OCI-LY3 (cell line): ENCODE results near the gene JAM3.
"Not testable (repeated sequence)": the region's sequence is repeated elsewhere in the genome, so short reads cannot be mapped to it uniquely, and the experiment has no call there.

Source experiments
- H2AFZ ChIP-seq: fragments of 200-600, 300-600 bp; shearing (Covaris generic); 2 replicates; pipeline ENCODE4 v1.6.0; 2014; ENCODE audit warnings: antibody characterized with exemption, low read depth, low read length
- H3K27ac ChIP-seq: fragments of 200-600, 300-600 bp; sonication (generic); 2 replicates; pipeline ENCODE4 v1.5.1; 2014; ENCODE audit warnings: mild to moderate bottlenecking, low read length, moderate library complexity, mixed read lengths
- H3K27me3 ChIP-seq: fragments of 200-600, 300-600 bp; sonication (generic); 2 replicates; pipeline ENCODE4 v1.6.1; 2014; ENCODE audit warnings: low read depth, low read length, mixed read lengths
- H3K36me3 ChIP-seq: fragments of 200-600, 300-600 bp; sonication (generic); replicated peaks from 2 replicates; pipeline ENCODE3; 2014; ENCODE audit warnings: low read depth, low read length, mixed read lengths
- H3K4me1 ChIP-seq: fragments of 300-600, 200-600 bp; sonication (generic); 2 replicates; pipeline ENCODE4 v1.6.1; 2014; ENCODE audit warnings: low read length, mixed read lengths
- H3K4me2 ChIP-seq: fragments of 200-600, 300-600 bp; sonication (generic); 2 replicates; pipeline ENCODE4 v1.6.1; 2014; ENCODE audit warnings: low read length, mixed read lengths
- H3K4me3 ChIP-seq: fragments of 300-600, 200-600 bp; sonication (generic); 2 replicates; pipeline ENCODE4 v1.5.1; 2014; ENCODE audit warnings: antibody characterized with exemption, mild to moderate bottlenecking, low read length, moderate library complexity
- H3K79me2 ChIP-seq: fragments of 300-600, 200-600 bp; shearing (Covaris generic); 2 replicates; pipeline ENCODE4 v1.6.1; 2014; ENCODE audit warnings: mild to moderate bottlenecking, low read length, mixed read lengths
- H3K9ac ChIP-seq: fragments of 300-600, 200-600 bp; shearing (Covaris generic); 2 replicates; pipeline ENCODE4 v1.6.0; 2014; ENCODE audit warnings: mild to moderate bottlenecking, low read length, moderate library complexity
- H3K9me3 ChIP-seq: fragments of 200-600, 300-600 bp; shearing (Covaris generic); 2 replicates; pipeline ENCODE4 v1.6.1; 2014; ENCODE audit warnings: low read length, mixed read lengths; ENCODE audit not compliant: insufficient read depth
- H4K20me1 ChIP-seq: fragments of 200-600, 300-600 bp; sonication (generic); 2 replicates; pipeline ENCODE4 v1.6.1; 2016; ENCODE audit warnings: low read length, mixed read lengths; ENCODE audit not compliant: insufficient read depth
- EZH2phosphoT487 ChIP-seq: fragments of 200-600 bp; shearing (Covaris generic); IDR thresholded peaks from 2 replicates; pipeline ENCODE4 v1.6.1; 2018; ENCODE audit warnings: antibody characterized with exemption, mixed run types, low read depth
- TF ChIP-seq, protein P1 (sequence below): fragments of 200-600, 300-600 bp; sonication (generic); IDR thresholded peaks from 2 replicates; pipeline ENCODE4 v1.5.1; 2014; ENCODE audit warnings: antibody characterized with exemption, low read length, low read depth

Gene JAM3

DNA sequence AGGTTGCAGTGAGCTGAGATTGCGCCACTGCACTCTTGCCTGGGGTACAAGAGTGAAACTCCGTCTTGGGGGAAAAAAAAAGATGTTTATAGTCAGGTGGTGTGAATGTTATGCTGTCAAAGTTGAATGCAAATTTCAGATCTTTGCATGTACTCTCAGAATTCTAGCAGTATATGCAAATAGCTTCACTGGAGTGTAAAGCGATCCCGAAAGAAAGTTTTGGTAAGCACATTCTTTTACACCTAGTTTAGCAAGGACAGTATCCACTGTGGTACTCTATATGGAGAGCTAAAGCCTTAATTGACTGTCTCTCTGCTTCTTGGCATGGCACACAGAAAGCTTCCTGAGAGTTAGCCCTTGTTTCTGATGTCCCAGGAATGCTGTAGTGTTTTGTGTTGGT lies 4.0 kb downstream of the JAM3 start:
- no peak overlapping the region for H3K4me2 ChIP-seq
- TF ChIP-seq EZH2phosphoT487, result no peak
- TF ChIP-seq, protein P1, sequence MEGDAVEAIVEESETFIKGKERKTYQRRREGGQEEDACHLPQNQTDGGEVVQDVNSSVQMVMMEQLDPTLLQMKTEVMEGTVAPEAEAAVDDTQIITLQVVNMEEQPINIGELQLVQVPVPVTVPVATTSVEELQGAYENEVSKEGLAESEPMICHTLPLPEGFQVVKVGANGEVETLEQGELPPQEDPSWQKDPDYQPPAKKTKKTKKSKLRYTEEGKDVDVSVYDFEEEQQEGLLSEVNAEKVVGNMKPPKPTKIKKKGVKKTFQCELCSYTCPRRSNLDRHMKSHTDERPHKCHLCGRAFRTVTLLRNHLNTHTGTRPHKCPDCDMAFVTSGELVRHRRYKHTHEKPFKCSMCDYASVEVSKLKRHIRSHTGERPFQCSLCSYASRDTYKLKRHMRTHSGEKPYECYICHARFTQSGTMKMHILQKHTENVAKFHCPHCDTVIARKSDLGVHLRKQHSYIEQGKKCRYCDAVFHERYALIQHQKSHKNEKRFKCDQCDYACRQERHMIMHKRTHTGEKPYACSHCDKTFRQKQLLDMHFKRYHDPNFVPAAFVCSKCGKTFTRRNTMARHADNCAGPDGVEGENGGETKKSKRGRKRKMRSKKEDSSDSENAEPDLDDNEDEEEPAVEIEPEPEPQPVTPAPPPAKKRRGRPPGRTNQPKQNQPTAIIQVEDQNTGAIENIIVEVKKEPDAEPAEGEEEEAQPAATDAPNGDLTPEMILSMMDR, result no peak
- peaks cover 40% of the 10 kb centered on the region for H3K27me3 ChIP-seq

DNA sequence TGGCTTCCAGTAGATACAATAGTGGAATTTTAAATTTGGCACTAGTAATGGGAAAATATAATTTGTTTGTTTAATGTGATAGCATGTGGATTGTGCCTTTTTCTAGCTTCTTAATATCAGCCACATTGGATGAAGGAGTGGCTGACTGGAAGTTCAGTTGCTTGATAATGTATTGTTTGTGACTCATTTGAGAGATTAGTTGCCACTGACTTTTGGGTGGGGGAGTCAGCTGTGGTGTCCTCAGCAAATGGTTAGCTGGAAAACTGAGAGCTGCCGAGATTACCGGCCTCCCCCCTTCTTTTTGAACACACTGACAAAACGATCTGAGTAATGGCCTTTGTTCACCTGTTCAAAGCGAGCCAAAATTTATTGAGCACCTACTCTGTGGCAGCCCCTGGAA lies 5.5 kb downstream of the JAM3 start:
- no peaks in the 10 kb centered on the region for H3K79me2 ChIP-seq
- H3K4me3 ChIP-seq, result no peak overlapping the region
- H2AFZ ChIP-seq, result no peak overlapping the region
- H3K9me3 ChIP-seq, result no peaks in the 10 kb centered on the region
- H3K4me1 ChIP-seq, result peaks cover 5% of the 10 kb centered on the region
- no peak overlapping the region for H3K9ac ChIP-seq
- H3K36me3 ChIP-seq, result no peaks in the 10 kb centered on the region
- no peak overlapping the region for H3K4me2 ChIP-seq
- no peak for TF ChIP-seq EZH2phosphoT487
- no peaks in the 10 kb centered on the region for H4K20me1 ChIP-seq
- peaks cover 40% of the 10 kb centered on the region for H3K27me3 ChIP-seq
- H3K27ac ChIP-seq, result no peak overlapping the region

More for the DNA sequence above, 4.0 kb downstream of the JAM3 start:
- Histone ChIP-seq H3K4me3 (no peak overlapping the region), H3K4me1 (peaks cover 5% of the 10 kb centered on the region), H3K79me2 (no peaks in the 10 kb centered on the region), H4K20me1 (no peaks in the 10 kb centered on the region), H3K9ac (no peak overlapping the region), H2AFZ (no peak overlapping the region), H3K9me3 (no peaks in the 10 kb centered on the region), H3K27ac (no peak overlapping the region), H3K36me3 (no peaks in the 10 kb centered on the region)

DNA sequence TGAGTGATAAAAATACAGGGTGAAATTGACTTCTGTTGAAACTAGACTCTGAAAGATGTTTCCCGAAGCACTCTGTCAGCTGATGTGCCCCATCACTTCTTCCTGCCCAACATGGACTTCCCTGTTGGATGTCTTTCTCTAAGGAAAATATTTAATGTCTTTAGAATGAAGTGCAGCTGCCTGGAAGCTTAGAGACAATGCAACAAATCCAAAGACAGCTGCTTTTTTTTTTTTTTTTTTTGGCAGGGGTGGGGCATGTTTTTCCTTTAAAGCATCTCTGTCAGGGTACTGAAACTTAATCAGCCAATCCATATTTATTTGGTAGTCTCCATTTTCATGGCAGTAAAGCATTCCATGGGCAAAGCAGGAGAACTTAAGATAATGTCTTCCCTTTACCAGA lies 5.9 kb downstream of the JAM3 start:
- Histone ChIP-seq H3K79me2 (no peaks in the 10 kb centered on the region), H3K36me3 (no peaks in the 10 kb centered on the region), H3K4me3 (no peak overlapping the region), H3K4me1 (peaks cover 5% of the 10 kb centered on the region), H3K27me3 (peaks cover 41% of the 10 kb centered on the region), H4K20me1 (no peaks in the 10 kb centered on the region), H3K27ac (no peak overlapping the region), H2AFZ (no peak overlapping the region), H3K9me3 (no peaks in the 10 kb centered on the region), H3K4me2 (no peak overlapping the region), H3K9ac (no peak overlapping the region)
- TF ChIP-seq, protein P1, result no peak
- TF ChIP-seq EZH2phosphoT487, result no peak

DNA sequence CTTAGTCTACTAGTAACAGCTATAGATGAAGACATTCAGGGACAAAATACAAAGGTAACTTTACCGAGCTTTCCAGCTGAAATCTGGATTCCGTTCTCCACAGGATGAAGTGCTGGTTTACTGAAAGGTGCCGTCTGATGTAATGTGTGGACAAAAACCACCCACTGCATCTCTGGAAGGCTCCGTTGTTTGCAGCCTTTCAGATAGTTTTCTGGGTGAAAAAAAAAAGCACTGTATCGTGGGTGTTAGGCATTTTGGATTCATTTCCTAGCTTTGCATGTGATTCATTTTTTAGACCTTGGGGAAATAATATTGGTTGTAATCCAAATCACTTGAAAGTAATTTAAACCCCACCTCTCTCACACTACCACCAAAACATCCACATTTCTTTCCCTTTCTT lies 10.4 kb downstream of the JAM3 start:
- Histone ChIP-seq H3K79me2 (no peaks in the 10 kb centered on the region), H3K9ac (no peak overlapping the region), H3K4me1 (no peaks in the 10 kb centered on the region), H3K27me3 (peaks cover 17% of the 10 kb centered on the region; the same call in 1 of the 2 replicates), H3K36me3 (no peaks in the 10 kb centered on the region), H3K9me3 (no peaks in the 10 kb centered on the region), H4K20me1 (no peaks in the 10 kb centered on the region), H2AFZ (no peak overlapping the region), H3K27ac (no peak overlapping the region), H3K4me3 (no peak overlapping the region), H3K4me2 (no peak overlapping the region)
- no peak for TF ChIP-seq EZH2phosphoT487
- TF ChIP-seq, protein P1, result no peak

DNA sequence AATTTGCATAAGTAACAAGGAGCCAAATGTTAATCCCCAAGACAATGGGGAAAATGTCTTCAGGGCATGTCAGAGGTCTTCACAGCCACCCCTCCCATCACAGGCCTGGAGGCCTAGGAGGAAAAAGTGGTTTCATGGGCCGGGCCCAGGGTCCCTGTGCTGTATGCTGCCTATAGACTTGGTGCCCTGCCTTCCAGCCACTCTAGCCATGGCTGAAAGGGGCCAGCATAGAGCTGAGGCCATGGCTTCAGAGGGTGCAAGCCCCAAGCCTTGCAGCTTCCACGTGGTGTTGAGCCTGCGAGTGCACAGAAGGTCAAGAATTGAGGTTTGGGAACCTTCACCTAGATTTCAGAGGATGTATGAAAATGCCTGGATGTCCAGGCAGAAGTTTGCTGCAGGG lies 12.4 kb downstream of the JAM3 start:
- not testable (repeated sequence) for H3K79me2 ChIP-seq, H3K4me1 ChIP-seq, H3K9ac ChIP-seq, H2AFZ ChIP-seq, H3K27me3 ChIP-seq, H3K4me2 ChIP-seq, H3K9me3 ChIP-seq, H3K4me3 ChIP-seq, H4K20me1 ChIP-seq, H3K27ac ChIP-seq, H3K36me3 ChIP-seq
